NCI-H2227 (cell line): ENCODE data around the gene MAN2B2.

Source experiments
- DNase-seq: peaks from one replicate; lab custom pipeline; 2025; ENCODE audit not compliant: unreplicated experiment; lab: John Stamatoyannopoulos, UW

The MAN2B2 gene

DNA sequence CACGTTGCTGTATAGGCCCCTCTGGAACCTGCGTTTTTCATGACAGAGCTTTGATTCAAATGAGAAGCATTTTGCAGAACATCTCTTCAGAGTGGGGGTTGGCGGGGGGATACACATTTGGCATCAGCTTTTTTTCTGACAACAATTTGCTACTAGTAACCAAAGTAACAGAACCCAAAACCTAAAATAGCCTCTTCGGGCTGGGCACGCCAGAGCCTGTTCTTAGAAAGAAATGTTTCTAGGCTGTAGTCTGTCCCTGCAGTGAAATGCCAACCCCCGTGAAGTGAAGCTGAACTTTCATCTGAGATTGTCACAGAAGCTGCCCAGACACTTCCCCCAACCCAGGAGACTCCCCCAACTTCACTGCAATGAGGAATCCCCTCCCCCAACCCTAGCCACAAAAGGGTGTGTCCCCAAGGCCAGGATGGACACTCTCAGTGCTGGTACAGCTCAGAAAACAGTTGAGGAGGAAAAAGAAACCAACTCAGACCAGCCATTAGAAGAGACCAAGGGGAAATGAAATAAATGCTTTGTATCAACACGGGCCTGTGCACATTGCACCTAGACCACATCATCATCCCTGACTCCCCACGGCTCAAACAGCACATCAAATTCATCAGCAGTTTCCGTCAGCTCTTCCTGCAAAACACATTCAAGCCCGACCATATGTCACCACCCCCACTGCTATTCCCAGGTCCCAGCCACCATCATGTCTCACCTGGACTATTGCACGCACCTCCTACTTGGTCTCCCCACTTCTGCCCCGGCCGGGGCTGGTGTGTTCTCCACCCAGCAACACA is 8.4 kb upstream of the MAN2B2 start:
- no peak for DNase-seq

DNA sequence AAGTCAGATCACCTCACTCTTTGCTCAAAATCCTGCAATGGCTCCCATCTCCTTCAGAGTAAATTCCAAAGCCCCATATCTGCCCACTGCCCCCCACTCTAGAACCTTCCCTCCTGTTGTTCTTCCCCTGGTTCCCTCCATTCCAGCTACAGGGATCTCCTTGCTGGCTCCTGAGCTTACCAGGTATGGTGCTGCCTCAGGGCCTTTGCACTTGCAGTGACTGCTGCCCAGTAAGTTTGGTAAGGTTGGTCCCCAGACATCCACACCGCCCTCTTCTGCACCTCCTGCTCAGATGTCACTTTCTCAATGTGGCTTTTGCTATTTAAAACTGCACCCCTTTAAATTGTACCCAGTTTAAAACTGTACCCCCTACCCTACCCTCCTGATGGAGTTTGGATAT is 7.8 kb upstream of the MAN2B2 start:
- no peak for DNase-seq

DNA sequence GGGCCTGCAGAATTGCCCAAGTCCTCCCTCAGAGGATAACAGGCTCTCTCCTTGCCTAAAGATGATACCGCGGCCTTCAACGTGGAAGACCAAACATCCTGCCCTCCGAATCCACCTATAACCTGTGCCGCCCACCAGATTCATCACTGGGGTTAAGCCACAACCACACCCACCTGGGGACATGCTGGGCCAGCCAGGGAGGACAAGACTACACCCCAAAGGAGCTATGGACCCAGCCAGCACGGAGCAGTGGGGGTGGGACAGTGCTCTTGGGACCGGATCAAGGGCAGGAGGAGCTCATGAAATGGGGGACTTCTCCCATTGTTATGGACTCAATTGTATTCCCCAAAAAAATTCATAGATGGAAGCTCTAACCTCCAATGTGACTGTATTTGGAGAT is 6.8 kb upstream of the MAN2B2 start:
- no peak for DNase-seq

DNA sequence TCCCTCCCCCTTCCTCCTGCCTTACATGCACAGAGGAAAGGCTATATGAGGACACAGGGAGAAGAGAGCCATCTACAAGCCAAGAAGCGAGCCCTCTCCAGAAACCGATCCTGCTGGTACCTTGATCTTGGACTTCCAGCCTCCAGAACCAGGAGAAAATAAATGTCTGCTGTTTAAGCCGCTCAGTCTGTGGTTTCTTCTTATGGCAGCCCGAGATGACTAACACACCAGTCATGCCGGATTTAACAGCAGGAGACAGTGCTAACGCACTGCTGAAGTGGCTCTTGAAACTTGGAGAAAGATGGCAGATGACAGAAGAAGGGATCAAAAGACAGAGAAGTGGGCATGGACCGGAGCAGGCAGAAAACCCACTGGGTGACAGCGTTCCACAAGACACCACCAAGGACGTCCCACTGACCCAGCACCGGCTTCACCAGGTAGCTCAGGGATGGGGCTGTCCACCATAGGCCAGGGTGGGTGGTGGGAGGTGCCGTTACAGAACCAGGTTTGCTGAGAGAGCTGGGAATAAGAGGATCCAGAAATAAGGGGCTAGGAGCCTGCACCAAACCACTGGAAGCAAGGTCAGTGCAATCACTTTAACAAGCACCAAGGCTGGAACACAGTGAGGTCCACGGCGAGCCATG is 6.2 kb upstream of the MAN2B2 start:
- no peak for DNase-seq

DNA sequence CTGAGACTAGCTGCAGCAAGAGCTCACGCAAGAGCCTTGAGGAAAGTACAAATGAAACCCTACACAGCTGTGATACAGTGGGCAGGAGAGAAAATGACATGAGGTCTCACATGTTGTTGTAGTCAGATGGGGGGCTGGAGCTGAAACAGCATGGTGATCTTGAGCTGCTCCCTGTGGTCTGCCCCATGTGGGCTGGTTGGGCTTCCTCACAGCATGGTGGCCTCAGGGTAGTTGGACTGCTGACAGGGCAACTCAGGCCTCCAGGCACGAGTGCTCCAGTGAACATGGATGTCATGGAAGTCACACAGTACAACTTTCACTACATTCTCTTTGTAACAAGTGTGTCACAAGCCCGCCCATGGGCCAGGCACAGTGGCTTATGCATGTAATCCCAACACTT is 3.4 kb upstream of the MAN2B2 start:
- DNase-seq = no peak

DNA sequence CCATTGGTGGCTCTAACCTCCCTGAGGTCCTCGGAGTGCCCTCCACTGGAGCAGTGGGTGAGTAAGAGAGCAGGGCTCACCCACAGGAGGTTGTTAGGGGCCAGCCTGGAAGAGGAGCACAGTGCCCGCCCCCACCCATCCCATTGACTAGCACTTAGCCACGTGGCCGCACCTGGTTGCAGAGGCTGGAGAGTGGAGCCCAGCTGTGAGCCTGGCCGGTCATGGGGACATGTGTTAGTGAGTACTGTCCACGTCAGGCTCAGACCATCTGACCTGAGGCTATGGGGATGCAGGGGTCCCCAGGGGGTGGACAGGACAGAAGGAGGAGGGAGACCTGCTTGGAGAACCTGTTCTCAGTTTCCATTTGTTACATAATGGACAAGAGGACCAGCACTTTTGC is 1.4 kb upstream of the MAN2B2 start:
- DNase-seq = no peak

DNA sequence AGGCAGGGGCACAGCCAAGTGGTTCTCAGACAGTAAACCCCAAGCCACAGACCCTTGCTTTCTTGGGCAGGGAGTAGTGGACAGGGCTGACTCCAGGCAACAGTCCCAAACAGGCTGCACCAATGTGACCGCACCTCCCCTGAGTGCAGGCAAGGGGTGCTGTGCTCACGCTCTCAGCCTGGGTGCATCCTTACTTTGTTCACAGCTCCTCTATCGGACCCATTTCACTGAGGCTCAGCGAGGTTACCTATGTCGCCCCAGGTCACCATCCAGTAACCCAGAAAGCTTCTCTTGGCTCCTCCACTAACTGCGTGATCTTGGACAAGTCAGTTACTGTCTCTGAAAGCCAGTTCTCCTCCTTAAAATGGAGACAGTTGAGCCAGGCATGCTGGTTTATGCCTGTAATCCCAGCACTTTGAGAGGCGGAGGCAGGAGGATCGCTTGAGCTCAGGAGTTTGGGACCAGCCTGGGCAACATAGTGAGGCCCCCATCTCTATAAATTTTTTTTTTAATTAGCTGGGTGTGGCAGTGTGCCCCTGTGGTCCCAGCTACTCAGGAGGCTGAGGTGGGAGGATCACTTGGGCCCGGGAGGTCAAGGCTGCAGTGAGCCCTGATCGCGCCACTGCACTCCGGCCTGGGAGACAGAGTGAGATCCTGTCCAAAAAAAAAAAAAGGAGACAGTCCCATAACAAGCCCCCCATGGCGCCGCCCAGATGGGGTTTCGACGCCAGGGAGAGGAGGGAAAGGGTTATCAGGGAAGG is 823 bp upstream of the MAN2B2 start:
- no peak for DNase-seq

DNA sequence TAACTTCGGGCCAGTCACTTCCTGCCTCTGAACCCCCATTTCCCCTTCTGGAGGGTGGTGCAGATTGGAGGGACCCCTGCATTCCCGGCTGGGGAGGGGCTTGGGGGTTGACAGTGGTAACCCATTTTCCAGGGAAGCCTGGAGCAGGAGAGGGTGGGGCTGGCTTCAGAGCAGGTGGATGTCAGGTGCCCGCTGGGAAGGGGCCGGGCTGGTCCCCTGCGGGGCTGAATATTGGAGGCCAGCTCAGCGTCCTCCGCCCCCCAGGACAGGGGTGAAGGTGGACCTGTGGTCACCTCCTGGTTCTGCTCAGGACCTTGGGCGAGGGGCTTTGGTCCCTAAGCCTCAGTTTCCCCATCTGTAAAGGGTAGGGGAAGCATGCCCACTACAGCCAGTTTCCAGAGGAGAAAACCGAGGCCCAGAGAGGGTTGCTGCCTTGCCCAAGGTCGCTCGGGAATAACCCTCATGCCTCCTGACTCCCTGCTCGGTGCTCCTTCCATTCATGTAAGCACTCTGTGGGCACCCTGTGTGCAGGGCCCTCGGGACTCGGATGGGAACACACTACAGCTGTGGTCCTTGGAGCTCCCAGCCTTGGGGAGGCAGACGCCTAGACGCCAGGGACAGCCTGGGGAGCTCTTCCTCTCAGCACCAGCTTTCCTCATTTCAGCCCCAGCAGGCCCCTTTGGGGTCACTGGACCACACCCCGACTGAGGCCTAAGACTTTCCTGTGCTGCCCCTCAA is 683 bp downstream of the MAN2B2 start:
- no peak for DNase-seq

DNA sequence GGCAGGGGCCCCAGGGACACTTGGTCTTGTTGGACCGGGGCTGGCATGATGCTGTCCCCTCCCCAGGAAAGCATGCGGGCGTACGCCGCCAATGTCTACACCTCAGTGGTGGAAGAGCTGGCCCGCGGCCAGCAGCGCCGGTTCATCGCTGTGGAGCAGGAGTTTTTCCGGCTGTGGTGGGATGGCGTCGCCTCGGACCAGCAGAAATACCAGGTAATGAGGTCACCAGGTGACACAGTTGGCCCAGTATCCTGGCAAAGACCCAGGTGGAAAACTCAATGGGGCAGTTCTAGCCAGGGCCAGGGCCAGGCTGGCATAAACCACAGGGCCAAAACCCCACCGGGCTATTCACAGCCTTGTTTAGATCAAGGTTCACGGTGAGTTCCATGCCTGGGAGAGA is 1.5 kb downstream of the MAN2B2 start:
- no peak for DNase-seq

DNA sequence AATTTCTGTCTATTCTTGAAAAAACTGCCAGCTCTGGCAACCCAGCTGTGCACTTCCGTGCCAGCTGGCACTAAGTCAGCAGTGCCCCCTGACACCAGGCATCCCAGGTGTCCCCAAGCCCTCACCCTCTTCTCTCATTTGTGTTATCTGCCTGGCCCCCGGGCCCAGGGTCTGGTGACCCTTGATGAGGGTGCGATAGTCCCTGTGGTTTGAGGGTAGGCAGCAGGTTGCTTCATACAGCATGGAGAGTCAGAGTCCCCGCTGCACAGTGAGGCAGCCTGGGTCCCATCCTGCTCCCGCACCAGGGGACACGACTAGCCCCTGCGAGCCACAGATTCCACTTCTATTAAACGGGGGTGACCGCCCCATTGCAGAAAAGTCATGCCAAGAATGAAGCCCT is 1.9 kb downstream of the MAN2B2 start:
- no peak for DNase-seq

DNA sequence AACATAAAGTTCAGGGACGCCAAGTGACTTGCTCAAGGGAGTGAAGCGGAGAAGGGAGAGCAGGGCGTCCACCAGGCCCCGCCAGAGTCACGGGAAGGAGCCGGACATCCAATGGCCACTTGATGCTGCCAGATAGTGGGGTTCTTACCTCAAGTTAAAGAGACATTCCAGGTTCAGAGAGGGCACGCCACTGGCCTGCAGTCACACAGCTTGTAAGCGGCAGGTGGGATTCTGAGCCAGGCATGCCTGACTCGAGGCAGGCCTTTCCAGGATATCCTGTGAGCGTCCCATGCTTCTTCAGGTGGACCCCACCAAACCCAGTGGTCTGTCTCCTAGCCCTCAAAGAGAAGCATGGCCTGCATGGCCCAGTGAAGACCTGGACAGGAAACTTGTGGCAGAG is 2.4 kb downstream of the MAN2B2 start:
- DNase-seq = no peak

DNA sequence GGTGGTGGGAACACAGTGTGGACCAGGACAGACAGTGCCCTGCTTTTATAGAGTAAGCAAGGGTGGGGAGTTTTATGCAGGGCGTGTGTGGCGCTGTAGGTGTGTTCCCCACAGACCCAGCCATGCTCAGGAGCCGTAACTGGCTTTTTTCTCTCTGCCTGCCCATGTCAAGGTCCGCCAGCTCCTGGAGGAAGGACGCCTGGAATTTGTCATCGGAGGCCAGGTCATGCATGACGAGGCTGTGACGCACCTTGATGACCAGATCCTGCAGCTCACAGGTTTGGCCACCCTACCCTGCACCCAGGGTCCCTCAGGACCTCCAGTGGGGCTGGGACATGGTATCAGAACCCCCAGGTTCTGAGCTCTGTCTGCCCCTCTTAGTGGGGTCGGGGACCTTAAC is 3.2 kb downstream of the MAN2B2 start:
- DNase-seq = no peak

DNA sequence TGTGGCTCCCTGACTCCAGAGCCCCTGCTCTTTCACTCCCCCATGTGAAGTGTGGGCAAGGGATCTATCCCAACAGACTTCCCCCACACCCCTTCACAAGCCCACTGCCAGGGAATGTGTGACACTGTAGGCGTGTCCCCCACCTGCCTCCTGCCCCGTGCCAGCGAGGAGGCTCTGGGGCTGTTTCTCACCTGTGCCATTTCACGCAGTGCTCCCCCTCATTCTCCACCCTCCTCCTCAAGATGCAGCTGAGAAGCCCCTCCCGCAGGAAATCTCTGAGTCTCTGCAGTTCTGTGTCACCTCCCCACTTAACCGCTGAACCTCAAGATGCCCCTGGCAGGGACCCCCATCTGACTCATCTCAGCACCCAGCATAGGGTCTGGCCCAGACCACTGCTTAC is 5.4 kb downstream of the MAN2B2 start:
- DNase-seq = no peak

DNA sequence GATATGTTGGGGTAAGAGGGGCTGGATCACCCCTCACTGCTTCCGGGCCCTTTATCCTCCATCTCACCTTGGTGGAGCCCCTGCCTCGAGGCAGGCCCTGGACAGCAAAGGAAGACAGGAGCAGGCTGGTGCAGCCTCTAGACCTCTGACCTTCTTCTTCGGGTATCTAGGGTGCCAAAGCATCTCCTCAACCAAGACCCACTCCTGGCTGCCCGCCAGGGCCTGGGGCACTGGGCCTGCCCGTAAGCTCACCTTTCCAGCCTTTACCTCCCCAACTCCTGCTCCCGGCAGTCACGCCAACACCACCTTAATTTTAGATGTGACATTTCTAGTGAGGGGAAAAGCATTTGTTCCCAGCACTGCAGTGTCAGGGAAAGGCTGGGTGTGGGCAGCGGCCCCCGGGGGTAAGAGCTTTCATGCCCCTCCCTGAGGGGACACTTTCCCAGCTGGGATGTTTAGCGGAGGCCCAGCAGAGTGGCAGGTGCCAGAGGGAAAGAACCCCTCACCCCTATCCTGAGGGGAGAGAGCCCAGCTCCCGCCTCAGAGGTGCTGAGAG is 6.7 kb downstream of the MAN2B2 start:
- DNase-seq = no peak

DNA sequence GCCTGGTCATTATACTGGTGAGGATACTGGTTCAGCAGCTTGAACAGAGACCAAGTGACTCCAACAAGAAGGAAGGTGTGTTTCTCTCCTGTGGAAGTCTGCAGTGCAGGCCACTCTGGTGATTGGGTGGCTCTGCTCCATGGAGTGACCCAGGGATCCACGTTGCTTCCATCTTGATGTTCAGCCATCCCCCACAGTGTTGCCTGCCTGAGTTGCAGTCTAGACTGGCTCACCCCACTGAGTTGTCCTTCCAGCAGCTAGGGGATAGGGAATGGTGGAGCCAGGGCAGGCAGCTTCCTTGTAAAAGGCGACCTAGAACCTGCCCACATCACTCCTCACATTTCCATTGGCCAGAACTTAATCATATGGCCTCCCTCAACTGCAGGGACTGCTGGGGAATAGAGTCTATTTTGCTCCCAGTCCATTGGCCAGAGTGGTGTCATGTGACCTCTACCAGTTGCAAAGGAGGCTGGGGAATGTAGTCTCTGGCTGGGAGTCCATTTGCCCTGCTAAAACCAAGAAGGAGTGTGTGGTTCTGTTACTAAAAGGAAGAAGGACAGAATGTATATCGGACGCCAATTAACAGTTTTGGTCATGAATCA is 8.0 kb downstream of the MAN2B2 start:
- DNase-seq = peak; percentile 37

DNA sequence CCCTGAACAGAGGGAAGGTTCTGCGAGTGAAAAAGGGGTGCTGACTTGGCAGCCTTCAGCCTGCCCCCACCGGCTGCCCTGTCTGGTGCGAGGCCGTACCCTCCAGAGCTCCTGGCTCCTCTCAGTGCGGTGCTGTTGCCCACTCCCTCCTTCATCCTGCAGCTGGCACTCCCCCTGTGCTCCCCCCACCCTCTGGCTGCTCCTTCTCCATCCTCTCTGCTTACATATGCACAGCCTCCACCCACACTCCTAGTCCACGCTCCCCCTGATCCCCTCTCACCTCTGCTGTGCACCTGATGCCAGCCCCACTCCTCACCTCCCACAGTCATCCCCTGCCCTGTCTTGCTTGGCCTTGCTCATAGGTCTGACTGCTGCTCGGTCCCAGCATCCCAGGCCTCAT is 9.9 kb downstream of the MAN2B2 start:
- DNase-seq = no peak

DNA sequence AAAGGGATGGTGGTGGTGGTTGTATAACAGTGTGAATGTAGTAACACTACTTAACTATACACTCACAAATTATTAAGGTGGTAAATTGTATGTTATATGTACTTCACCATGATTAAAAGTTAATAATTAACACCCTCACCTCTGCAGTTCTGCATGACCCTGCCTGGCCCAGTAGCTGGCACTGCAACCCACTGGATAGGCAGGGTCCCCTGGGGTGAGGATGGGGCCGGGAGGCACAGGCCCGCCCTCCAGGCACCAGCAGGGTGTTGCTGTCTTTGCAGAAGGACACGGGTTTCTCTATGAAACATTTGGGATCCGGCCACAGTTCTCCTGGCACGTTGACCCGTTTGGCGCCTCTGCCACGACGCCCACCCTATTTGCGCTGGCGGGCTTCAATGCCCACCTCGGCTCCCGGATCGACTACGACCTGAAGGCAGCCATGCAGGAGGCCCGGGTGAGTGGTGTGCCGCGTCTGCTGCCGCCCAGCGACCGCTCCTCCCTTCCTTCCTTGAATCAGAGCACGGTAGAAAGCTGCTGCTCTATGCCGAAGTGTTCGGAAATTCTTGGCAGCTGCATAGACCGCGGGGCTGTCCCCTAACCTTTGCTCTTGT is 11.8 kb downstream of the MAN2B2 start:
- DNase-seq = no peak

DNA sequence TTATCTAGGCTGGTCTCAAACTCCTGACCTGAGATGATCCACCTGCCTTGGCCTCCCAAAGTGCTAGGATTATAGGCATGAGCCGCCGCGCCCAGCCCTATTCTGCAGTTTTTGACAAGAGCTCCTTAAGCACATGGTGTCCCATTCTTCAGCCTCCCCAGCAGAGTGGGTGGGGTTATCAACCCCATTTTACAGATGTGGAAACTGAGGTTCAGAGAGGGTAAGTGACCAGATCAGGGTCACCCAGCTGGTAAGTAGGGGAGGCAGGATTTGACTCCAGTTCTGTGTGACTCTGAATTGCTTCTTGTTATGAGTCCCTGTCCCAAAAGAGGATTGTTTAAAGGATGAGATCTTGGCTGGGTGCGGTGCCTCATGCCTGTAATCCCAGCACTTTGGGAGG is 14.5 kb downstream of the MAN2B2 start:
- DNase-seq = no peak

DNA sequence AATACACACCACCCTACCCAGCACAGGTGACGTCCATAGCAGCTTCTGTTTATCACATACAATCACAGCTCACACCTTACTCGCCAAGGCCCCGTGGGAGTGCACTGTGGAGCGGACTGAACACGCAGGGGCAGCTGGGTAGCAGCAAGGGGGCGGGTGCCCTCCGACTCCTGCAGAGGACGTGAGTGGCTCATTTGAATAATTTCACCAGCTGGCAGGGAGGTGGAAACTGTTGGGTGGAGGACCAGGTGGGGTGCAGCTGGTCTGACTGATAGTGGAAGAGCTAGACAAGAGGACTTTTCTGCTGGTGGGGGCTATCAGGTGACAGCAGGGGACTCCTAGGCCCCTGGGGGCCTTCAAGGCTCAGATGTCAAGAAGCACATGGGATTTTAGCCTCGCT is 16.3 kb downstream of the MAN2B2 start:
- DNase-seq = no peak

DNA sequence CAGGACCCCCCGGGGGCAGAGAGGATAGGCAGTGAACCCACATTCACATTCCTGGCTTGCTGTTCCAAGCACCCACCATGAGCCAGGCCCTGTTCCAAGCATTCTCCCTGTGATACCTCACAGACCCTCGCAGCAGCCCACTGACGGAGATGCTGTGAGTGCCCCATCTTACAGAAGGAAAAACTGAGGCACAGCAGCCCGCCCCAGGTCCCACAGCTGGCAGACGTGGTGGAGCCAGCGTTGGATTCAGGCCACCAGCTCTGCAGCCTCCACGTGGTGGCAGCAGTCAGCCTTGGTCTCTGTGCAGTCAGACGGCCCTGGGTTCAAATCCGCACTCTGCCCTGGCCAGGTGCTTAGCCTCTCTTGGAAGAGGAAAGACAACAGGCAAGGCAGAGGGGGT is 16.8 kb downstream of the MAN2B2 start:
- no peak for DNase-seq
